ENCODE results near the gene TELO2. TPM values are rescaled to one million over a fixed set of nuclear protein-coding genes. Genes with fewer than 3 reads are reported as not detected.
A peak's percentile ranks its signal among the peaks of the same experiment; 100 is the strongest.

The TELO2 gene
- total RNA-seq, 1 donor from 2014 or later, result 94.1 TPM

DNA sequence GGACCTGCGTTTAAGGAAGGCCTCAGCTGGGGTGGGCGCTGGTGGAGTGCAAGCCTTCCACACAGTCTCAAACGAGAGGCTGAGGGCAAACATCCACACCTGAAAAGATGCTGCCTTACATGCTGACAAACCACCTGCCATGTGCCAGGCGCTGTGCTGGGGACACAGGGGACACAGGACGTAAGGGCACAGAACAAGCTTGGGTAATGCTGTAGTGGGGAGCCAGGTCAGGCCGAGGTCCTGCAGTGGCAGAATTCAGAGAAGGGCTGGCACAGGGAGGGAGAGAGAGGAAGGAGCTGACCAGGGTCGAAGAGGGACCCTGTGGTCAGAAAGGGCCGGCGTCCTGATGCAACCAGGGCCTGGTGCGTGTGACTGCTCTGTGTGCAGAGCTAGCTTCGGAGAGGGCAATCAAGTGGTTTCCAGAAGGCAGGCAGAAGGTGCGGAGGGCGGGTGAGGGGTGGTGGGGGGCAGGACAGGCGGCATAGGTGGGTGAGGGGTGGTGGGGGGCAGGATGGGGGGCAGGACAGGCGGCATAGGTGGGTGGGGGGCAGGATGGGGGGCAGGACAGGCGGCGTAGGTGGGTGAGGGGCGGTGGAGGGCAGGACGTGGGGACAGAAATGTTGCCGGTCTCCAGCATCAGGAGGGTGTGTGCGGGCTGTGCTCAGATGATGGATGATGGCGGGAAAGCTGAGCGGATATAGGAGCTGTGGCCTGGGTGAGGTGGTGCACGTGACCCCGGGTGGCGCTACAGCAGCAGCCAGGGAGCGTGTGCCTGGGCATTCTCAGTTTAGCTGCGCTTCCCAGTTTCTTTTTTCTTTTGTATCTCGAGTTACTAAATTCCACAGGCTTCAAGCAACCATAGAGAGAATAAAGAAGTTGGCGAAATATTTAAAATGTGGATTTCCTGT, 18.8 kb downstream of the TELO2 start:
- no peak overlapping the region for H3K27ac Mint-ChIP-seq
- H3K4me1 Mint-ChIP-seq (ENCODE audit: low read depth), result no peaks in the 10 kb centered on the region
- peaks cover 8% of the 10 kb centered on the region for H3K36me3 Mint-ChIP-seq (ENCODE audit: low read depth)
- no peak overlapping the region for H3K4me3 Mint-ChIP-seq
- no peaks in the 10 kb centered on the region for H3K9me3 Mint-ChIP-seq
- no peak for DNase-seq (ENCODE audit: low spot score)
- peaks cover 3% of the 10 kb centered on the region for H3K27me3 Mint-ChIP-seq (ENCODE audit: insufficient read depth)
- intact Hi-C loops (cut with micrococcal nuclease), result no loop called here

DNA sequence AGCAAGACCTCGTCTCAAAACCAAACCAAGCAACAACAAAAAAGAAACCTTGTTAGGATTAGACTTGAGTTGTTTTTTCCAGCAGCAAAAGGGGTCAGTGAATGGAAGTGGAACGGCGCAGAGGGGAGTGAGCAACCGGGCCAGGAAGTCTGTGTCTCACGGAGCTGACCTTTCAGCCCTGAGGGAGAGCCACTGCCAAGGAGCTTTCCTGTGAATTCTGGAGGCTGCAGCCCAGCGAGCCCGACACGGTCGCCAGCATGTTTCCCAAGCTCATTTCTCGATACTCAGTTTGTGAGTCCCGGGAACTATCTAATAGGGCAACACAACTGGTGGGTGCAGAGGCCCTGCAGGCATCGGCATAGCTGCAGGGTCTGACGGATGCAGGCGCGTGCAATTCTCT, 19.6 kb downstream of the TELO2 start:
- intact Hi-C loops (cut with micrococcal nuclease), result no loop called here
- Mint-ChIP-seq H3K4me1 (ENCODE audit: low read depth) (no peaks in the 10 kb centered on the region), H3K9me3 (no peaks in the 10 kb centered on the region), H3K36me3 (ENCODE audit: low read depth) (peaks cover 8% of the 10 kb centered on the region), H3K4me3 (no peak overlapping the region), H3K27me3 (ENCODE audit: insufficient read depth) (peaks cover 3% of the 10 kb centered on the region), H3K27ac (no peak overlapping the region)
- no peak for DNase-seq (ENCODE audit: low spot score)

DNA sequence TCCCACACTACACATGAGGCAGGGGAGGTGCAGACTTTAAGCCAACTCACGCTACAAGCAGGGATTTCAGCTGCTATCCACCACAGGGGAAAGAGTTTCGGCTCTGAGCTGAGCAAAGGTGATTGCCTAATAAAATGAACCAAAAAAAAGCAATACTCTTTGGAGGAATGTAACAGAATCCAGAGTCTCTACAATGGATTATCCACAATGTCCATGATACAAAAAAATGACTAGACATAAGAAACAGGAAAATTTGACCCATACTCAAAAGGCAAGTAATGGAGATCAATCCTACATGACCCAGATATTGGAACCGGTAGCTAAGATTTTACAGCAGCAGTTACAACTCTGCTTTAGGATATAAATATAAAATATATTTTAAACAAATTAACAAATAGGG, 21.3 kb downstream of the TELO2 start:
- peaks cover 3% of the 10 kb centered on the region for H3K27me3 Mint-ChIP-seq (ENCODE audit: insufficient read depth)
- H3K27ac Mint-ChIP-seq, result no peak overlapping the region
- H3K4me3 Mint-ChIP-seq, result no peak overlapping the region
- H3K9me3 Mint-ChIP-seq, result no peaks in the 10 kb centered on the region
- H3K36me3 Mint-ChIP-seq (ENCODE audit: low read depth), result peaks cover 8% of the 10 kb centered on the region
- H3K4me1 Mint-ChIP-seq (ENCODE audit: low read depth), result no peaks in the 10 kb centered on the region
- no peak for DNase-seq (ENCODE audit: low spot score)
- intact Hi-C loops (cut with micrococcal nuclease), result no loop called here

- H3K27ac Mint-ChIP-seq, result no peak overlapping the region
- no peaks in the 10 kb centered on the region for H3K36me3 Mint-ChIP-seq (ENCODE audit: low read depth)
- H3K4me1 Mint-ChIP-seq (ENCODE audit: low read depth), result no peaks in the 10 kb centered on the region
- intact Hi-C loops (cut with micrococcal nuclease), result no loop called here
- peaks cover 3% of the 10 kb centered on the region for H3K27me3 Mint-ChIP-seq (ENCODE audit: insufficient read depth)
- no peak overlapping the region for H3K4me3 Mint-ChIP-seq
- no peaks in the 10 kb centered on the region for H3K9me3 Mint-ChIP-seq
- DNase-seq (ENCODE audit: low spot score), result no peak
Measured at GRCh38 chr16:1518626-1519135, 25.5 kb downstream of the TELO2 start.

GRCh38 chr16:1519831-1520230, 26.7 kb downstream of the TELO2 start:
- no peak overlapping the region for H3K27ac Mint-ChIP-seq
- intact Hi-C loops (cut with micrococcal nuclease), result no loop called here
- DNase-seq (ENCODE audit: low spot score), result no peak
- H3K4me1 Mint-ChIP-seq (ENCODE audit: low read depth), result no peaks in the 10 kb centered on the region
- H3K4me3 Mint-ChIP-seq, result no peak overlapping the region
- H3K9me3 Mint-ChIP-seq, result no peaks in the 10 kb centered on the region
- H3K36me3 Mint-ChIP-seq (ENCODE audit: low read depth), result no peaks in the 10 kb centered on the region
- H3K27me3 Mint-ChIP-seq (ENCODE audit: insufficient read depth), result peaks cover 2% of the 10 kb centered on the region

- Mint-ChIP-seq H3K4me1 (ENCODE audit: low read depth) (no peaks in the 10 kb centered on the region), H3K9me3 (no peaks in the 10 kb centered on the region), H3K27me3 (ENCODE audit: insufficient read depth) (no peaks in the 10 kb centered on the region), H3K27ac (no peak overlapping the region), H3K36me3 (ENCODE audit: low read depth) (no peaks in the 10 kb centered on the region), H3K4me3 (no peak overlapping the region)
- intact Hi-C loops (cut with micrococcal nuclease), result no loop called here
- DNase-seq (ENCODE audit: low spot score), result no peak
Measured at GRCh38 chr16:1520461-1520860, 27.3 kb downstream of the TELO2 start.

GRCh38 chr16:1523581-1524245, 30.6 kb downstream of the TELO2 start:
- H3K4me3 Mint-ChIP-seq, result no peak overlapping the region
- no peaks in the 10 kb centered on the region for H3K27me3 Mint-ChIP-seq (ENCODE audit: insufficient read depth)
- intact Hi-C loops (cut with micrococcal nuclease), result no loop called here
- H3K36me3 Mint-ChIP-seq (ENCODE audit: low read depth), result no peaks in the 10 kb centered on the region
- H3K27ac Mint-ChIP-seq, result no peak overlapping the region
- DNase-seq (ENCODE audit: low spot score), result no peak
- no peaks in the 10 kb centered on the region for H3K9me3 Mint-ChIP-seq
- peaks cover 4% of the 10 kb centered on the region for H3K4me1 Mint-ChIP-seq (ENCODE audit: low read depth)

- intact Hi-C loops (cut with micrococcal nuclease), result no loop called here
Measured at GRCh38 chr16:1524366-1524765, 31.2 kb downstream of the TELO2 start.

DNA sequence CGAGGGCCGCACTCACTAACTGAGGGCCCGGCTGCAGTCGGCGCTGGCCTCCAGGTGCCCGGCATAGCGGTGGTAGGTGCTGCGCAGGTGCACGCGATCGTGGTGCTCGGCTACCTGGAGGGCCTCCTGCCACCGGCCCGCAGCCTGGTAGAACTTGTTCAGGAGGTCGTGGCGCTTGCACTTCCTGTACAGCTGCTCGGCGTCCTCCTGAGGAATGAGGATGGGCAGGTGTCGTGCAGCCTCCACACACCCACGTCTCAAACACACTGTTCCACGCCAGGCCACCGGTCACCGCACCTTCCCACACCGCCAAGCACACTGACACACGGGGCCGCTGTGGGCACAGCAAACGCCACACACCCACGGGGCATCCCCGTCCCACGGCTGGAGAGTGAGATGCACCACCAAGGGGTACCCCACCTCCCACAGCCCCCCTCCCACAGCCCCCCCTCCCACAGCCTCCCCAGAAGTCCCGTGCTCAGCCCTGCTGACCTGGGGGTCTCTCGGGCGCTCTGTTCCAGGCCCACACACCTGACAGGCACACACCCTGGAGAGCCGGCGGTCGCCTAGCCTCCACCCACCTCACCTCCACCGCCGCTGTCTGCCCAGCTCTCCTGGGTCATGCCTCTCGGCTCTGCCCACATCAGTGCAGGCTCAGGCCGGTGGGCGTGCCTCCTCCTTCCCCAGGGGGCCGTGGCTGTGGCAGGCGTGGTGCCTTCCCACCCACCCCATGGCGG, 32.9 kb downstream of the TELO2 start:
- intact Hi-C loops (cut with micrococcal nuclease), result no loop called here
- DNase-seq (ENCODE audit: low spot score), result no peak
- Mint-ChIP-seq H3K4me3 (peak overlapping the region; percentile 15), H3K27me3 (ENCODE audit: insufficient read depth) (peaks cover 2% of the 10 kb centered on the region), H3K27ac (no peak overlapping the region), H3K4me1 (ENCODE audit: low read depth) (peaks cover 4% of the 10 kb centered on the region), H3K36me3 (ENCODE audit: low read depth) (no peaks in the 10 kb centered on the region), H3K9me3 (no peaks in the 10 kb centered on the region)

More at GRCh38 chr16:1524366-1524765, 31.2 kb downstream of the TELO2 start:
- no peaks in the 10 kb centered on the region for H3K9me3 Mint-ChIP-seq
- no peak overlapping the region for H3K4me3 Mint-ChIP-seq
- no peaks in the 10 kb centered on the region for H3K27me3 Mint-ChIP-seq (ENCODE audit: insufficient read depth)
- H3K36me3 Mint-ChIP-seq (ENCODE audit: low read depth), result no peaks in the 10 kb centered on the region
- no peak for DNase-seq (ENCODE audit: low spot score)
- no peak overlapping the region for H3K27ac Mint-ChIP-seq
- peaks cover 4% of the 10 kb centered on the region for H3K4me1 Mint-ChIP-seq (ENCODE audit: low read depth)

- Mint-ChIP-seq H3K9me3 (no peaks in the 10 kb centered on the region), H3K4me1 (ENCODE audit: low read depth) (peaks cover 4% of the 10 kb centered on the region), H3K27me3 (ENCODE audit: insufficient read depth) (peaks cover 2% of the 10 kb centered on the region), H3K27ac (no peak overlapping the region), H3K4me3 (no peak overlapping the region), H3K36me3 (ENCODE audit: low read depth) (no peaks in the 10 kb centered on the region)
- intact Hi-C loops (cut with micrococcal nuclease), result no loop called here
- no peak for DNase-seq (ENCODE audit: low spot score)
Measured at GRCh38 chr16:1526608-1527555, 33.7 kb downstream of the TELO2 start.

- H3K4me1 Mint-ChIP-seq (ENCODE audit: low read depth), result peaks cover 10% of the 10 kb centered on the region
- H3K27me3 Mint-ChIP-seq (ENCODE audit: insufficient read depth), result peaks cover 2% of the 10 kb centered on the region
- no peak overlapping the region for H3K27ac Mint-ChIP-seq
- DNase-seq (ENCODE audit: low spot score), result no peak
- intact Hi-C loops (cut with micrococcal nuclease), result no loop called here
- H3K9me3 Mint-ChIP-seq, result no peaks in the 10 kb centered on the region
- peak overlapping the region; percentile 37 for H3K4me3 Mint-ChIP-seq
- H3K36me3 Mint-ChIP-seq (ENCODE audit: low read depth), result no peaks in the 10 kb centered on the region
Measured at GRCh38 chr16:1527836-1528811, 35.0 kb downstream of the TELO2 start.
